Hepatocyte (in vitro differentiated cells): Measurements from ENCODE around the gene NRF1. TPM values are rescaled to one million over a fixed set of nuclear protein-coding genes. Genes with fewer than 3 reads are reported as not detected.

Source experiments
- DNase-seq: peaks from one replicate; pipeline ENCODE4 v3.0.0-alpha.2; 2016; ENCODE audit warnings: low spot score
- H2AFZ ChIP-seq: fragments of 200-600 bp; sonication (generic); 2 replicates; pipeline ENCODE4 v1.6.0; 2016; ENCODE audit warnings: antibody characterized with exemption, mild to moderate bottlenecking
- H3K27ac ChIP-seq: fragments of 200-600 bp; sonication (generic); 2 replicates; pipeline ENCODE4 v1.5.1; 2016; ENCODE audit warnings: mild to moderate bottlenecking
- H3K27me3 ChIP-seq: fragments of 200-600 bp; sonication (generic); 2 replicates; pipeline ENCODE4 v1.6.1; 2016
- H3K36me3 ChIP-seq: fragments of 200-600 bp; sonication (generic); replicated peaks from 2 replicates; pipeline ENCODE4 v1.5.1; 2016; ENCODE audit warnings: low read depth; ENCODE audit not compliant: insufficient read depth
- H3K4me1 ChIP-seq: fragments of 200-600 bp; sonication (generic); 2 replicates; pipeline ENCODE4 v1.5.1; 2016; ENCODE audit warnings: mild to moderate bottlenecking, moderate library complexity; ENCODE audit not compliant: insufficient read depth
- H3K4me2 ChIP-seq: fragments of 200-600 bp; sonication (generic); 2 replicates; pipeline ENCODE4 v1.6.0; 2016
- H3K4me3 ChIP-seq: fragments of 200-600 bp; sonication (generic); 2 replicates; pipeline ENCODE4 v1.5.1; 2016; ENCODE audit warnings: mild to moderate bottlenecking
- H3K79me2 ChIP-seq: fragments of 200-600 bp; sonication (generic); 2 replicates; pipeline ENCODE4 v1.6.0; 2017; ENCODE audit warnings: mild to moderate bottlenecking
- H3K9me2 ChIP-seq: fragments of 200-600 bp; sonication (generic); replicated peaks from 2 replicates; pipeline ENCODE4 v1.6.0; 2017; ENCODE audit warnings: mild to moderate bottlenecking; ENCODE audit not compliant: insufficient read depth
- H3K9me3 ChIP-seq: fragments of 200-600 bp; sonication (generic); 2 replicates; pipeline ENCODE4 v1.5.1; 2016; ENCODE audit warnings: low read depth, mild to moderate bottlenecking
- H4K20me1 ChIP-seq: fragments of 200-600 bp; sonication (generic); 2 replicates; pipeline ENCODE4 v1.6.0; 2016; ENCODE audit warnings: mild to moderate bottlenecking; ENCODE audit not compliant: insufficient read depth, poor library complexity, severe bottlenecking
- CTCF ChIP-seq: fragments of 200-600 bp; sonication (generic); IDR thresholded peaks from 2 replicates; pipeline ENCODE4 v1.5.1; 2016; ENCODE audit warnings: antibody characterized with exemption, mild to moderate bottlenecking; ENCODE audit not compliant: poor library complexity
- EZH2 ChIP-seq: fragments of 200-600 bp; sonication (generic); IDR thresholded peaks from 2 replicates; pipeline ENCODE4 v1.6.1; 2016; ENCODE audit warnings: antibody characterized with exemption, mild to moderate bottlenecking, borderline replicate concordance
- EZH2phosphoT487 ChIP-seq: fragments of 200-600 bp; sonication (generic); IDR thresholded peaks from one replicate; pipeline ENCODE4 v1.6.1; 2018; ENCODE audit warnings: antibody characterized with exemption, mild to moderate bottlenecking, low read depth, moderate library complexity; ENCODE audit not compliant: unreplicated experiment, severe bottlenecking
- WGBS: methylation state at CpG from one replicate; pipeline ENCODE4 v1.1.6; 2016; ENCODE audit warnings: low lambda C conversion rate; ENCODE audit errors: missing lambda C conversion rate; 5-methylcytosine and 5-hydroxymethylcytosine counted together
- polyA plus RNA-seq: library from polyadenylated mRNA; unstranded; fragments of >200 nt; fragmentation: Nextera tagmentation; extraction: Ambion mirVana; gene quantifications from 2 replicates; pipeline ENCODE4 v1.2.1, GENCODE V29; 2016
- total RNA-seq: library from RNA; depleted of rRNA; stranded (reverse); fragments of >200 nt; gene quantifications from 2 replicates; pipeline ENCODE4 v1.2.3, GENCODE V29; 2014

The NRF1 gene
- total and polyA plus RNA-seq, 2 experiments from 2014 or later, result 11.2 to 12.0 TPM

DNA sequence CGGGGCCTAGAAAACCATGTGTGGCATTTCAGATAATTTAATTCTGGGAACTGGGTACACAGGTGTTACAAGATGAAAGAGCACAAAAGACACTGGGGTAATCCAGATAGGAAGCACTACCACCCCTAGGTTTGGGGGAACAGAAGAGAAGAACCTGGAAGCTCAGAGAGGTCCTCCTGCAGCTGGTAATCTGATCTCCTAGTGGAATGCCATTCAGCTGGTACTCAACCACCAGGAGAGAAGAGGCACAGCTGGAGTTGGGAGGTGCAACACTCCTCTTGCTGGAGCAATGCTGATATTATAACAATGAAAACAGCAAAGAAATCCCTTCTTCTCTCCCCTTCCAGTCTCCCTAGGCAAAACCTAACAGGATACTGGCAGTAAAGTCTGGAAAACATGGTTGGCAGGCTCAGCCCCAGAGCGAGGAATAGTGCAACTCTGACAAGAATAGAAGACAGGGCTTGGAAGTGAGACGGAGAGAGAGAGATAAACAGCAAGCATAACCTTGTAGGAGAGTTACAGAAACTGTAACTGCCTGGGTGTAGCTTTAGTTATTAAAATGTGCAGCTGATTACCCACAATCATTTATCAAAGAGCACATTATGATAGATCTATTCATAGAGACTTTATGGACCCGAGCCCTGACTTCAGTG lies 35.0 kb downstream of the NRF1 start:
- no peak overlapping the region for H3K4me3 ChIP-seq
- no peaks in the 10 kb centered on the region for H3K36me3 ChIP-seq
- no peaks in the 10 kb centered on the region for H3K9me2 ChIP-seq
- no peaks in the 10 kb centered on the region for H3K9me3 ChIP-seq
- H2AFZ ChIP-seq, result no peak overlapping the region
- H3K79me2 ChIP-seq, result peaks cover 30% of the 10 kb centered on the region
- no peaks in the 10 kb centered on the region for H3K4me1 ChIP-seq
- no peak for DNase-seq
- no peak overlapping the region for H3K4me2 ChIP-seq
- H3K27ac ChIP-seq, result no peak overlapping the region
- TF ChIP-seq CTCF (no peak), EZH2phosphoT487 (no peak), EZH2 (no peak)
- no peaks in the 10 kb centered on the region for H3K27me3 ChIP-seq
- H4K20me1 ChIP-seq, result peaks cover 3% of the 10 kb centered on the region
- WGBS, result 94% methylated on average over 4 of the region's 4 CpGs

DNA sequence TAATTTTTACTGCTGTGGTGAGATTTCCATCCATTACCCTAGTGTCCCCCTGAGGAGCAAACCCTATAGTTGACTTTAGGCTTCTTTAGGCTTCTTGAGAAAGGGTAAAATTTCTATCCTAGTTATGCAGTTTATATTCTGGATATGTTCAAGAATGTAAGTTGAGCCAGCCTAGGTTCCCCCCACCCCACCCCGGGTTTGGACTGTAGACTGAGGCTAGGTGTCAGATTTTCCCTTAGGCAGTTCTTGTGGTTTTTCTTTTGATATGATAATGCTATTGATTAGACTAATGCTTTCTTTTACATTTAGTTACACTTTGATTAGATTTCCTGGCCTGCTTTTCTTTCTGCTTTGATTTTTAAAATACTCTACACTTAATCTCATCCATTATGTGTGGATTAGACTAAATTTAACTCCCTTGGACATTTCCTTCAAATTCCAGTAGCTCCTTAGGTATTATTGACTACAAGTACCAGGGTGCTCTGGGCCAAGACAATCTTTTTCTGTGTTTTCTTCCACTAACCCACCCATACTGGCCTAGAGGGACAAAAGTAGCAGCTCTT lies 37.7 kb downstream of the NRF1 start:
- DNase-seq, result no peak
- H3K4me2 ChIP-seq, result no peak overlapping the region
- TF ChIP-seq CTCF, result no peak
- TF ChIP-seq EZH2phosphoT487, result no peak
- no peak for TF ChIP-seq EZH2
- no peaks in the 10 kb centered on the region for H3K9me3 ChIP-seq
- no peak overlapping the region for H2AFZ ChIP-seq
- H4K20me1 ChIP-seq, result no peaks in the 10 kb centered on the region
- H3K9me2 ChIP-seq, result no peaks in the 10 kb centered on the region
- peaks cover 41% of the 10 kb centered on the region for H3K79me2 ChIP-seq
- no peaks in the 10 kb centered on the region for H3K4me1 ChIP-seq
- no peaks in the 10 kb centered on the region for H3K27me3 ChIP-seq
- no peak overlapping the region for H3K4me3 ChIP-seq
- 39% methylated on average over 1 of the region's 1 CpG for WGBS
- H3K27ac ChIP-seq, result no peak overlapping the region
- H3K36me3 ChIP-seq, result peaks cover 3% of the 10 kb centered on the region

DNA sequence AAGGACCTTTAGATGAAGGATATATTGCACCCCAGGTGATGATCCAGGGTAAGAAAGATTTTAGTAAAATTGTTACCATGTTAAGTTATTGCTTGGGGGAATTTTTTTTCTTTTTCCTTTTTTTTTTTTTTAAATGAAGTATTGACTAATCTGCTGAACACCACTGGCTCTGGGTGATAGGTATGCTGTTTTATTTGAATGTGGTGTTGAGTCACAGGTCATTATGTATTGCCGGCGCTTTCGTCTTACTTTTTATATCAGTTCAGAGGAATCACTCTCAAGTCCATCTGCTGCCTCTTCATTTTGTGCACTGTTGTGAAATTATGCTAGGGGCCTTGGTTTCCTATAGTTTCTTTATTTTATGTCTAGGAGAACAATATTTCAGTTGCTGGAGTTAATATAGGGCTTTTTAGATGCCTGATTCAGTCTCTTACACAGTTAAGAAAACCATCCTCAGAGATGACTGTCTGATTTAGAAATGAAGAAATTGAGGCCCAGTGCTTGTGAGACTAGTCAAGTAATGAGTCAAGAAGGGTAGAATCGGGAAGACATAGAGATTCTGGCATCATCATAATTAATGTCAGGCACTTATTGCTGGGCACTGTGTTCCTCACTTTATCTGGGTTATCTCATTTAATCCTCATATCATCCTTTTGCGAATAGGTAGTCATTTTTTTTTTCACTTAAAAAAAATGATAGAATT lies 38.7 kb downstream of the NRF1 start:
- no peaks in the 10 kb centered on the region for H3K9me3 ChIP-seq
- WGBS, result 95% methylated on average over 5 of the region's 5 CpGs
- H3K4me2 ChIP-seq, result no peak overlapping the region
- no peak overlapping the region for H3K4me3 ChIP-seq
- H4K20me1 ChIP-seq, result no peaks in the 10 kb centered on the region
- no peaks in the 10 kb centered on the region for H3K9me2 ChIP-seq
- TF ChIP-seq EZH2 (no peak), CTCF (no peak), EZH2phosphoT487 (no peak)
- no peaks in the 10 kb centered on the region for H3K4me1 ChIP-seq
- H2AFZ ChIP-seq, result no peak overlapping the region
- H3K27ac ChIP-seq, result no peak overlapping the region
- no peaks in the 10 kb centered on the region for H3K27me3 ChIP-seq
- peaks cover 51% of the 10 kb centered on the region for H3K79me2 ChIP-seq
- peaks cover 3% of the 10 kb centered on the region for H3K36me3 ChIP-seq
- no peak for DNase-seq
